Naive thymus-derived CD8-positive, alpha-beta T cell (primary cell): ENCODE measurements around the gene THAP8. TPM values are rescaled to one million over a fixed set of nuclear protein-coding genes. Genes with fewer than 3 reads are reported as not detected.

Source experiments
- ATAC-seq, 2 donors: fragments of 150-1000 bp; cut with Tn5 transposase in 1 of 2; sonication (Bioruptor Pico), chemical (Tn5 transposase) in 1 of 2; 1 replicate in 1 of 2; 2 replicates in 1 of 2; pipeline ENCODE4 v1.10.0; 2021; ENCODE audit warnings: mild to moderate bottlenecking in 2 of 2, moderate library complexity in 2 of 2
- POLR2A ChIA-PET: fragments of 350-600 bp; sonication (Branson Sonifier 250); formaldehyde crosslinking; loops from one replicate; lab custom pipeline; 2021; ENCODE audit warnings: antibody characterized with exemption; lab: Charles Lee
- DNase-seq, 10 donors: peaks; one replicate each; pipeline versions ENCODE4 v3.0.0 to v3.0.0-alpha.2; 2020 to 2022
- H3K27ac Mint-ChIP-seq, 10 donors: one replicate each; pipeline ENCODE4 v1.8.0; 2020 to 2022; ENCODE audit warnings: mild to moderate bottlenecking in 10 of 10, mixed read lengths in 10 of 10, moderate library complexity in 4 of 10, inconsistent platforms in 1 of 10
- H3K27me3 Mint-ChIP-seq, 5 donors: one replicate each; pipeline ENCODE4 v1.8.0; 2021 to 2022; ENCODE audit warnings: mixed read lengths in 5 of 5
- H3K36me3 Mint-ChIP-seq, 3 donors: one replicate each; pipeline ENCODE4 v1.8.0; 2020 to 2022; ENCODE audit warnings: mixed read lengths in 3 of 3, mild to moderate bottlenecking in 2 of 3, inconsistent platforms in 1 of 3
- H3K4me1 Mint-ChIP-seq, 4 donors: one replicate each; pipeline ENCODE4 v1.8.0; 2021 to 2022; ENCODE audit warnings: mixed read lengths in 4 of 4
- H3K4me3 Mint-ChIP-seq, 10 donors: one replicate each; pipeline ENCODE4 v1.8.0; 2020 to 2022; ENCODE audit warnings: mild to moderate bottlenecking in 10 of 10, mixed read lengths in 10 of 10, moderate library complexity in 6 of 10, inconsistent platforms in 1 of 10
- H3K9me3 Mint-ChIP-seq, 9 donors: one replicate each; pipeline ENCODE4 v1.8.0; 2020 to 2022; ENCODE audit warnings: mixed read lengths in 9 of 9, mild to moderate bottlenecking in 3 of 9, inconsistent platforms in 1 of 9, moderate library complexity in 1 of 9
- polyA plus RNA-seq, 3 donors: library from polyadenylated mRNA; unstranded; fragments of 300-500 nt; fragmentation: Illumina TruSeq; gene quantifications; one replicate each; pipeline ENCODE4 v1.2.3, GENCODE V29; 2021
- total RNA-seq, 8 experiments: library from RNA in 2 of 8; stranded (reverse) in 2 of 8; gene quantifications; one replicate each; pipeline ENCODE4 v1.2.3 and lab custom pipeline; 2021 to 2026

THAP8 gene
- total and polyA plus RNA-seq, 5 experiments from 2014 or later: 2.4 to 7.2 (median 4.6) TPM

- H3K4me3 Mint-ChIP-seq: peak overlapping the region; percentile 60 to 86 (median 78)
- H3K9me3 Mint-ChIP-seq: peaks cover 0 to 2% (median 0%) of the 10 kb centered on the region in 9 donors
- peaks cover 19 to 67% (median 48%) of the 10 kb centered on the region in 5 donors for H3K27me3 Mint-ChIP-seq
- no peak for DNase-seq
- peak overlapping the region in 2 of 10 donors; percentile 15 to 20 for H3K27ac Mint-ChIP-seq
- H3K36me3 Mint-ChIP-seq: peaks cover 0 to 2% (median 0%) of the 10 kb centered on the region in 3 donors
- H3K4me1 Mint-ChIP-seq: peaks cover 5 to 7% (median 7%) of the 10 kb centered on the region in 4 donors
- ATAC-seq: peak; percentile 57 to 74
- POLR2A ChIA-PET: interaction anchor here (0.6 to 0.8 kb wide), 3 partner anchors 845 to 1793 kb away, joined by 3 to 5 read pairs (median 3); partner anchors contain the start of gene ZNF573
These were observed 67.2 kb downstream of the THAP8 start for GRCh38 chr19:35986664-35987570.

DNA sequence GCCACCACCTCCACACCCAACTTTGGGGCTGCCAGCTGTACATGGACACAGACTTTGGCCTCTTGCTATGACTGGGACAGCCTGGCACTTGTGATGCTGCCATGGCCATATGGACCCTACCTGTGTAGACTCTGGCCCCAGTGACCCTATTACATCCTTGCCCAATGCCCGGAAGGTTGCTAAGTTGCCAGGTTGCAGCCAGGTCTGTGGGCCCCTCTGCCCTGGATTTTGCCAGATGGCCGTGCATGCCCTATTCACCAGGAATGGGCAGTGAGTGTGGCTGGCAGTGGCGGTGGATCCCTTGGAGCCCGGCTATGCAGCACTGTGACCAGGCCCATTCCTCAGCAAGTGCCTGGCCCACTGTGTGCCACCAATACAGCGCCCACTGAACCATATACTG is 68.0 kb downstream of the THAP8 start:
- Mint-ChIP-seq H3K4me3 (peak overlapping the region in 6 of 10 donors; percentile 13 to 83 (median 56)), H3K27me3 (peaks cover 19 to 69% (median 50%) of the 10 kb centered on the region in 5 donors), H3K9me3 (peaks cover 0 to 2% (median 0%) of the 10 kb centered on the region in 9 donors), H3K27ac (no peak overlapping the region), H3K36me3 (peaks cover 0 to 2% (median 0%) of the 10 kb centered on the region in 3 donors), H3K4me1 (peaks cover 5 to 7% (median 7%) of the 10 kb centered on the region in 4 donors)
- ATAC-seq (no peak), DNase-seq (no peak)
- POLR2A ChIA-PET: no interaction called here

Other genes starting within 250 kb of the THAP8 start
- gene PRODH2, start 241.4 kb downstream of the THAP8 start, total RNA-seq: not detected
- gene PRODH2, start 241.4 kb downstream of the THAP8 start, polyA plus RNA-seq: not detected
- gene NPHS1, start 201.8 kb downstream of the THAP8 start, total RNA-seq: under 1 TPM in 1 of 2 experiments, not detected in 1; 0.27 TPM
- under 1 TPM in 1 of 3 donors, not detected in 2; 0.50 TPM for gene NPHS1, start 201.8 kb downstream of the THAP8 start, polyA plus RNA-seq
- gene KIRREL2, start 197.4 kb downstream of the THAP8 start, total RNA-seq: under 1 TPM; 0.96 to 0.99 TPM
- under 1 TPM; 0.16 to 0.77 (median 0.35) TPM for gene KIRREL2, start 197.4 kb downstream of the THAP8 start, polyA plus RNA-seq
- not detected for gene APLP1, start 185.7 kb downstream of the THAP8 start, total RNA-seq
- gene APLP1, start 185.7 kb downstream of the THAP8 start, polyA plus RNA-seq: not detected
- gene NFKBID, start 153.7 kb downstream of the THAP8 start, total RNA-seq: 10 to 100 TPM; 42.7 to 48.7 TPM
- gene NFKBID, start 153.7 kb downstream of the THAP8 start, polyA plus RNA-seq: 1 to 10 TPM; 1.2 to 2.8 (median 2.5) TPM
- gene HCST, start 151.8 kb downstream of the THAP8 start, total RNA-seq: 10 to 100 TPM; 85.7 to 87.7 TPM
- 1,000 to 10,000 TPM; 1,254 to 1,751 (median 1,469) TPM for gene HCST, start 151.8 kb downstream of the THAP8 start, polyA plus RNA-seq
- gene TYROBP, start 146.0 kb downstream of the THAP8 start, total RNA-seq: 1 to 10 TPM; 3.1 to 5.8 TPM
- gene TYROBP, start 146.0 kb downstream of the THAP8 start, polyA plus RNA-seq: 10 to 100 TPM in 1 of 3 donors, 1 to 10 TPM in 2; 4.4 to 72.6 (median 5.6) TPM
- 10 to 100 TPM; 11.2 to 11.4 TPM for gene LRFN3, start 117.9 kb downstream of the THAP8 start, total RNA-seq
- gene LRFN3, start 117.9 kb downstream of the THAP8 start, polyA plus RNA-seq: 1 to 10 TPM in 2 of 3 donors, under 1 TPM in 1; 0.62 to 1.4 (median 1.1) TPM
- 10 to 100 TPM; 19.4 to 24.2 TPM for gene SDHAF1, start 59.1 kb downstream of the THAP8 start, total RNA-seq
- gene SDHAF1, start 59.1 kb downstream of the THAP8 start, polyA plus RNA-seq: 10 to 100 TPM; 31.9 to 50.9 (median 34.9) TPM
- gene SYNE4, start 45.5 kb downstream of the THAP8 start, total RNA-seq: 1 to 10 TPM; 3.5 to 4.7 TPM
- under 1 TPM in 1 of 3 donors, not detected in 2; 0.19 TPM for gene SYNE4, start 45.5 kb downstream of the THAP8 start, polyA plus RNA-seq
- gene ALKBH6, start 40.1 kb downstream of the THAP8 start, total RNA-seq: 10 to 100 TPM; 58.1 to 65.5 TPM
- 10 to 100 TPM; 18.7 to 25.6 (median 21.9) TPM for gene ALKBH6, start 40.1 kb downstream of the THAP8 start, polyA plus RNA-seq
- gene CLIP3, start 21.4 kb downstream of the THAP8 start, total RNA-seq: 1 to 10 TPM; 1.3 to 1.7 TPM
- 1 to 10 TPM in 2 of 3 donors, not detected in 1; 1.4 to 2.6 TPM for gene CLIP3, start 21.4 kb downstream of the THAP8 start, polyA plus RNA-seq
- gene WDR62, start 612 bp upstream of the THAP8 start, total RNA-seq: 1 to 10 TPM; 2.0 to 2.5 TPM
- under 1 TPM in 2 of 3 donors, not detected in 1; 0.13 to 0.23 TPM for gene WDR62, start 612 bp upstream of the THAP8 start, polyA plus RNA-seq
- not detected for gene OVOL3, start 56.9 kb upstream of the THAP8 start, total RNA-seq
- gene OVOL3, start 56.9 kb upstream of the THAP8 start, polyA plus RNA-seq: not detected
- 10 to 100 TPM; 37.2 to 48.8 TPM for gene POLR2I, start 60.6 kb upstream of the THAP8 start, total RNA-seq
- gene POLR2I, start 60.6 kb upstream of the THAP8 start, polyA plus RNA-seq: 100 to 1,000 TPM; 124 to 168 (median 149) TPM
- gene TBCB, start 61.2 kb upstream of the THAP8 start, total RNA-seq: 100 to 1,000 TPM; 111 to 120 TPM
- 100 to 1,000 TPM; 169 to 208 (median 179) TPM for gene TBCB, start 61.2 kb upstream of the THAP8 start, polyA plus RNA-seq
- gene CAPNS1, start 85.8 kb upstream of the THAP8 start, total RNA-seq: 100 to 1,000 TPM; 228 to 239 TPM
- 100 to 1,000 TPM in 1 of 3 donors, 10 to 100 TPM in 2; 93.4 to 137 (median 100.0) TPM for gene CAPNS1, start 85.8 kb upstream of the THAP8 start, polyA plus RNA-seq
- gene COX7A1, start 98.2 kb upstream of the THAP8 start, total RNA-seq: not detected
- gene COX7A1, start 98.2 kb upstream of the THAP8 start, polyA plus RNA-seq: not detected
- 1 to 10 TPM; 7.2 to 9.4 TPM for gene ZNF565, start 160.4 kb upstream of the THAP8 start, total RNA-seq
- gene ZNF565, start 160.4 kb upstream of the THAP8 start, polyA plus RNA-seq: 1 to 10 TPM; 1.7 to 4.8 (median 2.5) TPM
- 10 to 100 TPM; 71.8 to 86.0 TPM for gene ZNF146, start 160.8 kb upstream of the THAP8 start, total RNA-seq
- 10 to 100 TPM; 51.4 to 88.6 (median 67.9) TPM for gene ZNF146, start 160.8 kb upstream of the THAP8 start, polyA plus RNA-seq